Left lung (tissue), 10 donors: ENCODE results near the gene HAPLN2. TPM values are rescaled to one million over a fixed set of nuclear protein-coding genes. Genes with fewer than 3 reads are reported as not detected.
"Not testable (repeated sequence)": the region's sequence is repeated elsewhere in the genome, so short reads cannot be mapped to it uniquely, and the experiment has no call there.

Experiments used
- ATAC-seq: fragments of 200-7000 bp; cut with Tn5 transposase; one replicate; pipeline ENCODE4 v1.9.1; 2020; ENCODE audit warnings: moderate library complexity
- DNase-seq, 4 donors: peaks; one replicate each; pipeline ENCODE4 v3.0.0-alpha.2; 2013 to 2020
- H3K27ac ChIP-seq, 2 donors: fragments of 200-600 bp; sonication (generic) in 1 of 2; one replicate each; pipeline versions ENCODE4 v1.5.0 to v1.8.0; 2020 to 2021
- H3K27me3 ChIP-seq, 2 donors: fragments of 200-600 bp; sonication (generic) in 1 of 2; one replicate each; pipeline versions ENCODE4 v1.5.0 to v1.8.0; 2020 to 2021
- H3K36me3 ChIP-seq, 2 donors: fragments of 200-600 bp; sonication (generic) in 1 of 2; one replicate each; pipeline versions ENCODE4 v1.5.0 to v1.8.0; 2020 to 2021
- H3K4me1 ChIP-seq, 2 donors: fragments of 200-600 bp; one replicate each; pipeline ENCODE4 v1.8.0; 2021
- H3K4me3 ChIP-seq, 2 donors: fragments of 200-600 bp; sonication (generic) in 1 of 2; one replicate each; pipeline versions ENCODE4 v1.5.0 to v1.8.0; 2020 to 2021; ENCODE audit warnings: mild to moderate bottlenecking in 1 of 2
- H3K9me3 ChIP-seq, 2 donors: fragments of 200-600 bp; sonication (generic) in 1 of 2; one replicate each; pipeline versions ENCODE4 v1.5.0 to v1.8.0; 2020 to 2021
- intact Hi-C, 2 donors: fragments of 100-400 bp; cut with DNase I; formaldehyde crosslinking; loops; one replicate each; pipeline versions ENCODE4 v1.11.2 to v1.14.2; 2022
- polyA plus RNA-seq, 6 donors: library from polyadenylated mRNA; unstranded; fragments of 120-200 nt; gene quantifications; one replicate each; pipeline ENCODE4 v1.2.1, GENCODE V29; 2013; ENCODE audit not compliant: insufficient read length in 6 of 6
- total RNA-seq, 2 donors: library from RNA; stranded (reverse); fragmentation: NEBNext Ultra II Directional; extraction: Animal tissue kit (Norgen Biotek cat#: 25700); gene quantifications; one replicate each; pipeline ENCODE4 v1.2.1, GENCODE V29; 2021
- TF ChIP-seq, protein P1 (sequence below), 2 donors: fragments of 200-600 bp; sonication (generic) in 1 of 2; IDR thresholded peaks; one replicate each; pipeline versions ENCODE4 v1.5.0 to v1.8.0; 2021; ENCODE audit warnings: antibody characterized with exemption in 2 of 2
- donor health status: DM: no; HTN: yes; CAD: no.
- donor health status: DM: no; HTN: no; CAD: no.

HAPLN2 gene
- total and polyA plus RNA-seq, 8 donors: 0.15 to 0.50 (median 0.33) TPM; not detected in 1

DNA sequence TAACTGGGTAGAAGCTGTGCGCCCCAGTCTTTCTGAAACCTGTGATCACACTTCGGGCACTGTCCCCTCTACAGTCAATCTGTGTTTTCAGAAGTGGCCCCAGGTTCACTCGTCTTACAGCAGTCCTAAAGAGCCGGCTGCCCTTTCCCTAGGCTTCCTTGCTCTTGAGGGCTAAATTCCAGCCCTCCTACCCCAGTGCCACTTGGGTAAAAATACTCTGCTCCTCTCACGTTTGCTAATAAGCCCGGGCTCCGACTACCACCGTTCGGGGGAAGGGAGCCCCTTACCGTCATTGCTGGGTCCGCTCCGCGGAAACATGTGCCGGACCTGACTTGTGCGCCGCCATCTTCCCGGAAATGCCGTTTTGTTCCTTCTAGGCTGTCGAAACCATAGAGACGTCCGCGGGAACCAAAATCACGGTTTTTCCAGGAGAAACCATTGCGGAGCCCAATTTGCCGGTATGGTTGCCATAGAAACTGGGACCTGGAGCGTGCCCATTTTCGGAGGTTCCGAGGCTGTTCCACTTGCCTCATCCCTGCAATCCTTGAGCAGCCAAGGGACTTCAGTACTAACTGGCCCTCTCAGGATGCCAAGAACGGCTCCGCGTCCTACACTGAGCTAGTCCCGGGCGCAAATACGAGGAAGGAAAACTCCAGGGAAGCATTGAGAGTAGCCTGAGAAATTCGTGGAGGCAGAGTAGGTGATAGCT lies 17.9 kb upstream of the HAPLN2 start, which contains the start of gene GPATCH4:
Gene GPATCH4, minus strand, starts transcription at position 358 of the 709 bp plus-strand sequence.
- DNase-seq: peak; percentile 83 to 87 (median 84)
- H3K27ac ChIP-seq: peak within 1 kb of the TSS; percentile 72 to 80
- ATAC-seq: peak; percentile 93
- H3K27me3 ChIP-seq: no peaks in the 10 kb centered on the region
- peaks cover 10 to 27% of the 10 kb centered on the region in 2 donors for H3K4me1 ChIP-seq
- H3K4me3 ChIP-seq: peak within 1 kb of the TSS; percentile 64 to 77
- intact Hi-C loops: loop anchor here in 1 of 2 donors (10.0 kb wide), 1 partner anchor 146 kb away; no protein-coding TSS in a partner anchor
- TF ChIP-seq, protein P1, sequence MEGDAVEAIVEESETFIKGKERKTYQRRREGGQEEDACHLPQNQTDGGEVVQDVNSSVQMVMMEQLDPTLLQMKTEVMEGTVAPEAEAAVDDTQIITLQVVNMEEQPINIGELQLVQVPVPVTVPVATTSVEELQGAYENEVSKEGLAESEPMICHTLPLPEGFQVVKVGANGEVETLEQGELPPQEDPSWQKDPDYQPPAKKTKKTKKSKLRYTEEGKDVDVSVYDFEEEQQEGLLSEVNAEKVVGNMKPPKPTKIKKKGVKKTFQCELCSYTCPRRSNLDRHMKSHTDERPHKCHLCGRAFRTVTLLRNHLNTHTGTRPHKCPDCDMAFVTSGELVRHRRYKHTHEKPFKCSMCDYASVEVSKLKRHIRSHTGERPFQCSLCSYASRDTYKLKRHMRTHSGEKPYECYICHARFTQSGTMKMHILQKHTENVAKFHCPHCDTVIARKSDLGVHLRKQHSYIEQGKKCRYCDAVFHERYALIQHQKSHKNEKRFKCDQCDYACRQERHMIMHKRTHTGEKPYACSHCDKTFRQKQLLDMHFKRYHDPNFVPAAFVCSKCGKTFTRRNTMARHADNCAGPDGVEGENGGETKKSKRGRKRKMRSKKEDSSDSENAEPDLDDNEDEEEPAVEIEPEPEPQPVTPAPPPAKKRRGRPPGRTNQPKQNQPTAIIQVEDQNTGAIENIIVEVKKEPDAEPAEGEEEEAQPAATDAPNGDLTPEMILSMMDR (IDR thresholded peaks at IDR 0.05): no peak
- peaks cover 0 to 28% of the 10 kb centered on the region in 2 donors for H3K36me3 ChIP-seq
- no peaks in the 10 kb centered on the region for H3K9me3 ChIP-seq

DNA sequence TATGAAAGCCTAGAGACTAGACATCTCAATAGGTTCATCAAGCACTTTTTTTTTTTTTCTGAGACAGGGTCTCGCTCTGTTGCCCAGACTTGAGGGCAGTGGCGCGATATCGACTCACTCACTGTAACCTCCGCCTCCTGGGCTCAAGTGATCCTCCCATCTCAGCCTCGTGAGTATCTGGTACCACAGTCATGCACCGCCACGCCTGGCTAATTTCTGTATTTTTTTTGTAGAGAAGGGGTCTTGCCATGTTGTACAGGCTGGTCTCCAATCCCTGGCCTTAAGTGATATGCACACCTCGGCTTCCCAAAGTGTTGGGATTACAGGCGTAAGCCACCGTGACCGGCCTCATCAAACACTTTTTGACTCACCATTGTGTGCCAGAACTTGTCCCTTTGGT lies 17.3 kb upstream of the HAPLN2 start:
- ATAC-seq: no peak
- peak overlapping the region; percentile 64 to 77 for H3K4me3 ChIP-seq
- H3K9me3 ChIP-seq: no peaks in the 10 kb centered on the region
- H3K27ac ChIP-seq: peak overlapping the region; percentile 72 to 80
- intact Hi-C loops: loop anchor here in 1 of 2 donors (10.0 kb wide), 1 partner anchor 147 kb away; no protein-coding TSS in a partner anchor
- peaks cover 0 to 22% of the 10 kb centered on the region in 2 donors for H3K36me3 ChIP-seq
- TF ChIP-seq, protein P1 (IDR thresholded peaks at IDR 0.05): no peak
- peaks cover 10 to 27% of the 10 kb centered on the region in 2 donors for H3K4me1 ChIP-seq
- H3K27me3 ChIP-seq: no peaks in the 10 kb centered on the region
- DNase-seq: no peak

DNA sequence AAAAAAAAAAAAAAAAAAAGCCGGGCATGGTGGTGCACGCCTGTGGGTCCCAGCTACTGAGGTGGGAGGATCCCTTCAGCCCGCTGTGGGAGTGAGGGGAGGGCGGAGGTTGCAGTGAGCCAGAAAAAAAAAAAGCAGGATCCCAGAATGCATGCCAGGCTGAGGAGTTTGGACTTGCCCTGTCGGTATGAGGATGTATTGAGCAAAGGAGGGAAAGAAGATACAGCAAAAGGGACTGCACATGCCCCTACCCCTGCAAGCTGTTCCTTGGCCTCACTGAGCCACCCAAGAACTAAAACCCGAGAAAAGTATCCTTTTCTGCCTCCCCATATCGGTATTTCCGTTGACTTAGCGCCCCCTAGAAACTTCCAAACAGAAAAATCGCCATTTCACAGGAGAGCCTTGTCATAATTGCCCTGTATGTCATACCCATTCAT lies 16.6 kb upstream of the HAPLN2 start:
- intact Hi-C loops: loop anchor here in 1 of 2 donors (10.0 kb wide), 1 partner anchor 148 kb away; no protein-coding TSS in a partner anchor
- ATAC-seq: no peak
- H3K27me3 ChIP-seq: no peaks in the 10 kb centered on the region
- no peak overlapping the region for H3K27ac ChIP-seq
- no peak overlapping the region for H3K4me3 ChIP-seq
- no peaks in the 10 kb centered on the region for H3K9me3 ChIP-seq
- peaks cover 10 to 27% of the 10 kb centered on the region in 2 donors for H3K4me1 ChIP-seq
- H3K36me3 ChIP-seq: peaks cover 0 to 15% of the 10 kb centered on the region in 2 donors
- TF ChIP-seq, protein P1 (IDR thresholded peaks at IDR 0.05): no peak
- no peak for DNase-seq

DNA sequence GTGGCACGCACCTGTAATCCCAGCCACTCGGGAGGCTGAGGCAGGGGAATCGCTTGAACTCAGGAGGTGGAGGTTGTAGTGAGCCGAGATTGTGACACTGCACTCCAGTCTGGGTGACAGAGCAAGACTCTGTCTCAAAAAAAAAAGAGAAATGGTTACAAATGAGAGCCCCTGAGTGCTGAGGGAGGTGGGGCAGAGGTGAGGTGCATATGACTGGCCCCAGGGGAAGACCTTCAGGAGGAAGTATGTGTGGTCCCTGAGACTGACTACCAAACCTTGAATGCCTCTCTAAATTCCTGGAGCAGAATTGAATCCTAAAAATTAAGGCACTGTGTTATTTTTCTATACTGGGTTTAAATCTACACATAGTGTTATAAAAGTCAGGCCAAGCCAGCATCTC lies 11.9 kb upstream of the HAPLN2 start:
- peaks cover 0 to 31% of the 10 kb centered on the region in 2 donors for H3K27me3 ChIP-seq
- not testable (repeated sequence) for H3K9me3 ChIP-seq, H3K4me3 ChIP-seq, DNase-seq, H3K4me1 ChIP-seq, ATAC-seq, H3K27ac ChIP-seq, H3K36me3 ChIP-seq
- intact Hi-C loops: loop anchor here in 1 of 2 donors (5.0 to 10.0 kb wide), 2 partner anchors 153 to 225 kb away; no protein-coding TSS in a partner anchor

DNA sequence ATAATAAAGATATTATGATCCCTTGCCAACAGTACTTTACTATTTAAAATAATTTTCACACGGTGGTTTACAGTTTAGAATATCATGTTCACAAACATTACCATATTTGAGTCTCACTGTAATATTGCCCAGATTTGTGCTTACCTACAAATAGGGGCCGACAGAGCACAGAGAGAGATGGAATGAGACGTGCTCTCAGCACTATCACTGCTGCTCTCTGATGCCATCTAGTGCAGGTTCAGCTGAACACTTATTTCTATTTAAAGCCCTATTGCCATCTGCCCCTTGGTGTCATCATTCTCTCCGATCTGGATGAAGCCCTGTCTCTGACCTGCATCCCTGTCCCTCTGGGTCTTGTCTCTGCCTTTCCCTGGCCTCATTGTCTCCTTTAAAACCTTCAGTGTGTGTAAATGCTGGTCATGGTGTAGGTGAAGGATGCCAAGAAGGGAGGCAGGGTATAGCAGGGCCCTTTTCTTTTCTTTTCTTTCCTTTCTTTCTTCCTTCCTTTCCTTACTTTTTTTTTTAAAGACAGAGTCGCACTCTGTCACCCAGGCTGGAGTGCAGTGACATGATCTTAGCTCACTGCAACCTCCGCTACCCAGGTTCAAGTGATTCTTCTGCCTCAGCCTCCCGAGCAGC lies 11.1 kb upstream of the HAPLN2 start:
- no peak overlapping the region for H3K27ac ChIP-seq
- TF ChIP-seq, protein P1 (IDR thresholded peaks at IDR 0.05): peak; percentile 57 to 61
- H3K4me1 ChIP-seq: no peaks in the 10 kb centered on the region
- intact Hi-C loops: loop anchor here in 1 of 2 donors (5.0 to 10.0 kb wide), 2 partner anchors 153 to 226 kb away; no protein-coding TSS in a partner anchor
- peaks cover 0 to 37% of the 10 kb centered on the region in 2 donors for H3K27me3 ChIP-seq
- peak; percentile 98 for ATAC-seq
- H3K36me3 ChIP-seq: no peaks in the 10 kb centered on the region
- no peaks in the 10 kb centered on the region for H3K9me3 ChIP-seq
- H3K4me3 ChIP-seq: no peak overlapping the region
- peak in 2 of 4 donors; percentile 35 to 65 for DNase-seq
